Heart left ventricle (tissue), 13 donors: Measurements from ENCODE around the gene NUP214.

Source experiments
- POLR2A ChIP-seq, 2 donors: fragments of 450-650 bp; IDR thresholded peaks; one replicate each; pipeline ENCODE4 v1.6.1; 2017; ENCODE audit warnings: antibody characterized with exemption in 2 of 2, mild to moderate bottlenecking in 2 of 2, moderate library complexity in 2 of 2
- TF ChIP-seq, protein P1 (sequence below), 12 donors: fragments of 200-600 bp; sonication (generic) in 4 of 12; IDR thresholded peaks; one replicate each; pipeline versions ENCODE4 v1.5.0 to v1.8.0; 2018 to 2022; ENCODE audit warnings: antibody characterized with exemption in 12 of 12, mild to moderate bottlenecking in 5 of 12
- donor health status: ischemic (EF 13 %, LVEDD 7.1; RV severe dilation, severe dysfunction).
- donor health status: DM: no; HTN: yes; CAD: no.
- donor health status: DM: no; HTN: no; CAD: no.
- donor health status: ischemic (EF 25% LVEDD 6.9; RV normal size, moderate dysfunction).
- donor health status: ischemic (EF 25% LVEDD 5.7; RV mildly dilated, moderate dysfunction).
- donor health status: ischemic (EF 35%, LVEDD 5.7; RV mildly dilated, moderate dysfunction).
- donor health status: nonischemic (EF 11% LVEDD 7.7; RV severe dilation, severe dysfunction).
- donor health status: DM: yes; HTN: yes; CAD: no.
- donor health status: PGD.
- donor health status: ischemic (EF 29% LVEDD 5.4; RV normal size, mild dysfunction).
- donor health status: nonischemic (EF 23%, LVEDD 6.1; RV moderate dilation, normal function).

DNA sequence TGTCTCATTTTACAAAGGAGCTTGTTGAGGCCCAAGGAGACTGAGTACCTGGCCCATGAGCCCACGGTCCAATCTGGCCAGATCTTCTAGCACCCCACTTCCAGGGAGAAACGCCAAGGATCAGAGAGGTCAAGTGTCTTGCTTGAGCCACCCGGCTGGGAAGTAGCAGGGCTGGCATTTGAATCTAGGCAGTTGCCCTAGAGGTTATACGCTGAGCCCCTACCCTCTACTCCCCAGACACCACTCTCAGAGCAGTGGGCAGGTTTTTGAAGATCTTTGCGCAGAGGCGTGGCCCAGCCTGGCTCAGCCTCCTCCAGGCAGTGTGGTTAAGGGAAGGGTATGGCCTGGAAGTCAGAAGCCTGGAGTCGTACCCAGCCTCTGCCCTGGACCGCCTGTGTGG, 5.8 kb upstream of the NUP214 start:
- TF ChIP-seq, protein P1, sequence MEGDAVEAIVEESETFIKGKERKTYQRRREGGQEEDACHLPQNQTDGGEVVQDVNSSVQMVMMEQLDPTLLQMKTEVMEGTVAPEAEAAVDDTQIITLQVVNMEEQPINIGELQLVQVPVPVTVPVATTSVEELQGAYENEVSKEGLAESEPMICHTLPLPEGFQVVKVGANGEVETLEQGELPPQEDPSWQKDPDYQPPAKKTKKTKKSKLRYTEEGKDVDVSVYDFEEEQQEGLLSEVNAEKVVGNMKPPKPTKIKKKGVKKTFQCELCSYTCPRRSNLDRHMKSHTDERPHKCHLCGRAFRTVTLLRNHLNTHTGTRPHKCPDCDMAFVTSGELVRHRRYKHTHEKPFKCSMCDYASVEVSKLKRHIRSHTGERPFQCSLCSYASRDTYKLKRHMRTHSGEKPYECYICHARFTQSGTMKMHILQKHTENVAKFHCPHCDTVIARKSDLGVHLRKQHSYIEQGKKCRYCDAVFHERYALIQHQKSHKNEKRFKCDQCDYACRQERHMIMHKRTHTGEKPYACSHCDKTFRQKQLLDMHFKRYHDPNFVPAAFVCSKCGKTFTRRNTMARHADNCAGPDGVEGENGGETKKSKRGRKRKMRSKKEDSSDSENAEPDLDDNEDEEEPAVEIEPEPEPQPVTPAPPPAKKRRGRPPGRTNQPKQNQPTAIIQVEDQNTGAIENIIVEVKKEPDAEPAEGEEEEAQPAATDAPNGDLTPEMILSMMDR (IDR thresholded peaks at IDR 0.05): no peak
- no peak for TF ChIP-seq POLR2A (IDR thresholded peaks at IDR 0.05)
